ENCODE measurements around the gene PTCD1. TPM values are rescaled to one million over a fixed set of nuclear protein-coding genes. Genes with fewer than 3 reads are reported as not detected.

PTCD1 gene
- total RNA-seq, 1 experiment from 2014 or later, result 11.8 TPM

GRCh38 chr7:99410635-99411034, 28.0 kb downstream of the PTCD1 start:
- TF ChIP-seq CTCF (conservative IDR thresholded peaks at IDR 0.05; ENCODE audit: low read depth, low read length), result no peak
- TF ChIP-seq EZH2 (IDR thresholded peaks at IDR 0.05; ENCODE audit: borderline replicate concordance, low read depth, low read length, poor library complexity, severe bottlenecking), result no peak
- no peaks in the 10 kb centered on the region for H3K27me3 ChIP-seq (replicated peaks; ENCODE audit: insufficient read depth, low read depth, low read length, poor library complexity)
- H3K27ac ChIP-seq (ENCODE audit: low read depth, low read length, poor library complexity, severe bottlenecking), result peak overlapping the region; percentile 99
- H3K4me3 ChIP-seq (ENCODE audit: low read depth, low read length, poor library complexity, severe bottlenecking), result no peak overlapping the region
- BruUV-seq (replicated peaks), result no TSS peak
- POLR2A ChIA-PET (ENCODE audit: low non-redundant PET), result interaction anchor here (0.6 kb wide), 1 partner anchor 12 kb away, joined by 3 read pairs; no protein-coding TSS in a partner anchor
- peaks cover 22% of the 10 kb centered on the region for H3K4me1 ChIP-seq (ENCODE audit: insufficient read depth, low read length, poor library complexity, severe bottlenecking)
- intact Hi-C loops (cut with micrococcal nuclease; ENCODE audit: unreplicated experiment), result no loop called here
- CTCF ChIA-PET, result no interaction called here
- peaks cover 50% of the 10 kb centered on the region for H3K36me3 ChIP-seq (ENCODE audit: insufficient read depth, low read length, poor library complexity, severe bottlenecking)
- no peak for DNase-seq (ENCODE audit: low spot score)
- no peaks in the 10 kb centered on the region for H3K9me3 ChIP-seq (ENCODE audit: low read depth, low read length, poor library complexity, severe bottlenecking)

GRCh38 chr7:99409806-99410205, 28.8 kb downstream of the PTCD1 start:
- Histone ChIP-seq H3K27ac (ENCODE audit: low read depth, low read length, poor library complexity, severe bottlenecking) (peak overlapping the region; percentile 99), H3K9me3 (ENCODE audit: low read depth, low read length, poor library complexity, severe bottlenecking) (no peaks in the 10 kb centered on the region), H3K4me1 (ENCODE audit: insufficient read depth, low read length, poor library complexity, severe bottlenecking) (peaks cover 22% of the 10 kb centered on the region), H3K36me3 (ENCODE audit: insufficient read depth, low read length, poor library complexity, severe bottlenecking) (peaks cover 44% of the 10 kb centered on the region), H3K27me3 (replicated peaks; ENCODE audit: insufficient read depth, low read depth, low read length, poor library complexity) (no peaks in the 10 kb centered on the region), H3K4me3 (ENCODE audit: low read depth, low read length, poor library complexity, severe bottlenecking) (peak overlapping the region; percentile 97)
- ChIA-PET CTCF (no interaction called here), POLR2A (ENCODE audit: low non-redundant PET) (no interaction called here)
- no TSS peak for BruUV-seq (replicated peaks)
- no peak for TF ChIP-seq CTCF (conservative IDR thresholded peaks at IDR 0.05; ENCODE audit: low read depth, low read length)
- no peak for TF ChIP-seq EZH2 (IDR thresholded peaks at IDR 0.05; ENCODE audit: borderline replicate concordance, low read depth, low read length, poor library complexity, severe bottlenecking)
- DNase-seq (ENCODE audit: low spot score), result no peak
- intact Hi-C loops (cut with micrococcal nuclease; ENCODE audit: unreplicated experiment), result no loop called here

GRCh38 chr7:99409192-99409572, 29.4 kb downstream of the PTCD1 start:
- CTCF ChIA-PET, result no interaction called here
- intact Hi-C loops (cut with micrococcal nuclease; ENCODE audit: unreplicated experiment), result no loop called here
- POLR2A ChIA-PET (ENCODE audit: low non-redundant PET), result interaction anchor here (0.5 to 0.8 kb wide), 3 partner anchors 14 to 149 kb away, joined by 3 read pairs; partner anchors contain the start of gene ZNF655

More at GRCh38 chr7:99409192-99409572, 29.4 kb downstream of the PTCD1 start:
- H3K36me3 ChIP-seq (ENCODE audit: insufficient read depth, low read length, poor library complexity, severe bottlenecking), result peaks cover 44% of the 10 kb centered on the region
- TF ChIP-seq CTCF (conservative IDR thresholded peaks at IDR 0.05; ENCODE audit: low read depth, low read length), result no peak
- no peak for TF ChIP-seq EZH2 (IDR thresholded peaks at IDR 0.05; ENCODE audit: borderline replicate concordance, low read depth, low read length, poor library complexity, severe bottlenecking)
- peak overlapping the region; percentile 97 for H3K4me3 ChIP-seq (ENCODE audit: low read depth, low read length, poor library complexity, severe bottlenecking)
- DNase-seq (ENCODE audit: low spot score), result no peak
- peaks cover 22% of the 10 kb centered on the region for H3K4me1 ChIP-seq (ENCODE audit: insufficient read depth, low read length, poor library complexity, severe bottlenecking)
- H3K9me3 ChIP-seq (ENCODE audit: low read depth, low read length, poor library complexity, severe bottlenecking), result no peaks in the 10 kb centered on the region
- TSS peak; percentile 39 for BruUV-seq (replicated peaks)
- H3K27ac ChIP-seq (ENCODE audit: low read depth, low read length, poor library complexity, severe bottlenecking), result peak overlapping the region; percentile 99
- H3K27me3 ChIP-seq (replicated peaks; ENCODE audit: insufficient read depth, low read depth, low read length, poor library complexity), result no peaks in the 10 kb centered on the region

Measured in A673 (cell line).